GM21529 (cell line): ENCODE data around the gene FXYD1.

Experiments
- ATAC-seq: cut with Tn5 transposase; IDR thresholded peaks from one replicate; pipeline ENCODE4 v1.9.1; 2021; ENCODE audit not compliant: unreplicated experiment

FXYD1 gene

GRCh38 chr19:35184267-35184666 is 45.6 kb downstream of the FXYD1 start:
- ATAC-seq, result no peak

- no peak for ATAC-seq
These were observed 46.3 kb downstream of the FXYD1 start for GRCh38 chr19:35184884-35185283.
